UCSD-AML1 (cell line): ENCODE results near the gene MYL11.

ENCODE experiments used
- DNase-seq: peaks from one replicate; lab custom pipeline; 2025; ENCODE audit not compliant: unreplicated experiment; lab: John Stamatoyannopoulos, UW

The MYL11 gene

DNA sequence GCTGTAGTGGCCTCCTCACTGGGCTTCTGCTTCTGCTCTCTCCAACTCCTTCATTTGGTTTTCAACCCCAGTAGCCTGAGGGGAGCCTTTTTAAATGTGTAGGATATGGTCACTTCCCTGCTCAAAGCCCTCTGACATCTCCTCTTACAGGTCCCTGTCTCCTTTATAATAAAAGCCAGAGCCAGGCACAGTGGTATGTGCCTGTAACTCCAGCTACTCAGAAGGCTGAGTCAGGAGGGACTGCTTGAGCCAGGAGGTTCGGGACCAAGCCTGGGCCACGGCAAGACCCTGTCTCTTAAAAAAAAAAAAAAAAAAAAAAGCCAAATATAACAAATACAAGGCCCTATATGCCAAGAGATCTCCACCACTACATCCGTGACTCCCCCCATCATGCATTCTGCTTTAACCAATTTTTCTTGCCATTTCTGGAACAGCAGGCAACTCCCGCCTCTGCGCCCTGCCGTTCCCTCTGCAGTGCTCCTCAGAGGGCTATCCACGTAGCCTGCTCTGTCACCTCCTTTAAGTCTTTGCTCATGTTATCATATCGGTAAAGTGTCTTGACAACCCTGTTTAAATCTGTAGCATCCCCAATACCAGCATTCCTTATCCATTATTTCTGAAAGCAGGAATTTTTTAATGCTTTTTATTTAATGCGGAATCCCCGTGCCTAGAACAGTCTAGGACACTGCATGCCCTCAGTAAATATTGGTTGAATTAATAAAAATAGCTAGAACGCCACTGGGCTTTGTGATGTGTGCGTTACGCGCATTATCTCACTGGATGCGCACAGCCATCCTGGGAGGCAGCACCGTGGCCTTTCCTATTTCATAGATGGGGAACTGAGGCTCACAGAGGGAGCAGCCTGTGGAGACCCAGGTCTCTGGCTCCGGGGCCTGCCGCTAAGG, 42.3 kb downstream of the MYL11 start:
- DNase-seq = no peak

DNA sequence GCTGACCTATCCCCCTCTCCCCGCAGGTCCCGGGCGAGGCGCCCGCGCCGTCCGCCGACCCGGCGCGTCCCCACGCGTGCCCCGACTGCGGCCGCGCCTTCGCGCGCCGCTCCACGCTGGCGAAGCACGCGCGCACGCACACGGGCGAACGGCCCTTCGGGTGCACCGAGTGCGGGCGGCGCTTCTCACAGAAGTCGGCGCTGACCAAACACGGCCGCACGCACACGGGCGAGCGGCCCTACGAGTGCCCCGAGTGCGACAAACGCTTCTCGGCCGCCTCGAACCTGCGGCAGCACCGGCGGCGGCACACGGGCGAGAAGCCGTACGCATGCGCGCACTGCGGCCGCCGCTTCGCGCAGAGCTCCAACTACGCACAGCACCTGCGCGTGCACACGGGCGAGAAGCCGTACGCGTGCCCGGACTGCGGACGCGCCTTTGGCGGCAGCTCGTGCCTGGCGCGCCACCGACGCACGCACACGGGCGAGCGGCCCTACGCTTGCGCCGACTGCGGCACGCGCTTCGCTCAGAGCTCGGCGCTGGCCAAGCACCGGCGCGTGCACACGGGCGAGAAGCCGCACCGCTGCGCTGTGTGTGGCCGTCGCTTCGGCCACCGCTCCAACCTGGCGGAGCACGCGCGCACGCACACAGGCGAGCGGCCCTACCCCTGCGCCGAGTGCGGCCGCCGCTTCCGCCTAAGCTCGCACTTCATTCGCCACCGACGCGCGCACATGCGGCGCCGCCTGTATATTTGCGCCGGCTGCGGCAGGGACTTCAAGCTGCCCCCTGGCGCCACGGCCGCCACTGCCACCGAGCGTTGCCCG, 43.1 kb downstream of the MYL11 start:
- no peak for DNase-seq

DNA sequence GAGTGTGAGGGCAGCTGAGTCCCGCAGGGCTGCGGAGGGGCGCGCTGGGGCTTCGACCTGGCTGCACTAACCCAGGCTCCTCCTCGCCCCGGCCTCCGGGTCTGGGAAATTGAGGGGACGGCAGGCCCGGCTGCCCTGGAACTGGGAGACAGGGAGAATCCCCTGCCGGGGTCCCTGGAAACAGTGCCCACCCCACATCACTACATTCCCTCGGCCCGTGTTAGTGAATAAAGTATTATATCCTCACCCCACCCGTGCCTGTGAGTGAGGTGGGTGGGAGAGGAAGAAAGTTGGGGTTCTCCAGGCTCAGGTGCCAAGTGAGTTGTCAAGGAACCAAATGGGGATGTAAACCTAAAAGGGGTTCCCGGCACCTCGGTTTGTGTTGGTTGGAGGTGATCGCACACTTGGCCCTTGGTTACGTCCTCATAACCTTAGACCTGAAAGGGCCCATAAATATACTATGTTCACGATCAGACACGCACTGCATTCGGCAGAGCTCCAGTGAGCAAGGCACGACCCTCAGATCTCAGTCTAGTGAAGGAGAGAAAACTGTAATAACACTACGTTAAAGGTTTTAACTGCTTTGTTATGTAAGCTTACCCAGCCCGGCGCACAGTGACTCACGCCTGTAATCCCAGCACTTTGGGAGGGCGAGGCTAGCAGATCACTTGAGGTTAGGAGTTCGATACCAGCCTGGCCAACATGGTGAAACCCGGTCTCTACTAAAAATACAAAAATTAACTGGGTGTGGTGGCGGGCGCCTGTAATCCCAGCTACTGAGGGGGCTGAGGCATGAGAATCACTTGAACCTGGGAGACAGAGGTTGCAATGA, 44.0 kb downstream of the MYL11 start:
- no peak for DNase-seq

DNA sequence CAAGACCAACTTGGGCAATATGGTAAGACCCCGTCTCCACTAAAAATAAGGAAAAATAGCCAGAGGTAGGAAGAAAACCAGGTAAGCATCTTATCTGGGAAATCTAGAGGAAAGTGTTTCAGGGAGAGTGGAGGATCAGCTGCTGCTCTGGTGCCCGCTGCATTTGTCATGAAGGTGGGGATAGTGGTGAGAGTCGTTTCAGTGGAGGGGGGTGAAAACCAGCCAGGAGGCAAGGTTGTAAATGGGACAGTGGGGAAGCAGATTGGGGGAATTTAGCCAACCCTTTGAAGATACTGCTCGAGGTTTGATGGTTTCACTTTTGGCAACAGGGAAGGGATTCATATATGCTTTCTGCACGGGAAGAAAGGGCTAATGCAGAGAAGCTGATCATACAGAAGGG, 46.4 kb downstream of the MYL11 start:
- no peak for DNase-seq
